ENCODE measurements around the gene NLE1.

NLE1 gene

DNA sequence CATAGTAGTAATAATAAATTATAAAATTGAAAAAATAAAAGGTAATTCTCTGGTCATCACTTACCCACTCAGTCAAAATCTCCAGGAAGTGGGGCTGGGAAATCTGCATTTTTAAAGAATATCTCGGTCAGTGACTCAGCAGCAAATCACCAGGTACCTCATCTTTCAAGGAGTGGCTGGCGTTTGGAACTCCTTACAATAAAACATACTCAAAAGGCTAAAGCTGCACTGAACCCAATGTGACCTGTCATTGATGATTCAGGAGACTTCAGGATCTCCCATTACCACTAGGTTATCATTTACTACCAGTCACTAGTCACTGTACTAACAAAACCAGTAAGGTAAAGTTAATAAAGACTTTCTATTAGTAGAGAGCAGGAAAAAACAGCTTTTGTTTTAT is 57.1 kb downstream of the NLE1 start:
- DNase-seq = no peak

DNA sequence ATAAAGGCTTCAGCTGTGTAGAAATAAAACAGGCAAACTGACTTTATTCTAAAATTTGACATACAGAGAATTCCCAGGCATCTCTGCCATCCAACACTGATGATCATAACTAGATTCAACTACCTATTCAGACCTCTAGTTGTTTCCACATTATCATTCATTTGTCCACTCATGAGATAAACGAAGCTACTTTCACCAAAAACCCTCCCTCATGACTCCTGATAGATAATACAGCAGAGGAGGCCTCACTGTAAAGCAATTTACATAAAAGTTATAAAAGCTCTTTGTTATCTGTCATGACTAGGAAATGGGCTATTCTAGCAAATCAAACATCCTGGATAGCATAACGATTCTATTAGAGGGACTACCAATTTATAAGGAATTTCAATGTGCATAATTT is 59.0 kb downstream of the NLE1 start:
- DNase-seq = no peak

DNA sequence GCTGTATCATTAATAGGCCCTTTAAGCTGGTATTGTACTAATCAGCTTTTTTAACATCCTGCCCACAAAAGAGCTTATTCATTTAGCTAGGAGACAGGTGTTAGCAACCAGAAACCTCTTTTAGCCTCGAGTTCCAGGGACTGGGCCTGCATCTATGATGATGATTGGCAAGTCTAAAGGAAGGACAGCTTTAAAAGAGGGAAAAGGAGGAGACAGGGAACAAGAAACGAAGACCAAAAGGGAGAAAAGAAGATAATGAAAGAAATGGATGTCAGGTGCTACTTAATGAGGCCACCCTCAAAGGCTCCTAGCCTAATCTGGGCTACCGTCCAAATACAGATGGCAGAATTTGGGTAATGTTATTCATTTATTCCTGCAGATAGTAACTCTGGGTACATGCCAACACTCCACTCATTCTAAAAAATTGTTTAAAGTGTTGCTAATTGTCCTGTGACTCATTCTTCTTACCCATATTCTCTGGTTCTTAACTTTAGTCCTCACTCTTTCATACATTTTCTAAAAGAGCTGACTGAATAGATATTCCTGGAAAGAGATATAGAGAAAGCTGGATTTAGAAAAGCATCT is 59.9 kb downstream of the NLE1 start:
- DNase-seq = peak; percentile 70

DNA sequence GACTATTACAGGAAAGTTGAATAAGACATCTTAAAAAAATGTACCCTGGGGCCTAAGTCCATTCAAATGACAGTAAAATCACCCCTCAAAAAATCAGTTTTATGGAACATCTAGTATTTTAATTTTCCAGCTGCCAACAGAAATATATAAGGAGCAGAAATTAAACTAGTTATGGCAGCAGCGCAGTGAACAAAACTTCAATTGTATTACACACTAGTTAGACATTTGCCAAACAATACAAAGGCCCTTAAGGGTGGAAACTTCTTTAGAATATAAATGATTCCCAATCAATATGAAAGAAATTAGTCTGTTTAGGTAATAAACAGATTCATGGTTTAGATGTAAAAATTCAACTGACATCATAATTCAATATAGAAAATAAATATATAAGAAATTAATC is 60.5 kb downstream of the NLE1 start:
- DNase-seq = no peak

DNA sequence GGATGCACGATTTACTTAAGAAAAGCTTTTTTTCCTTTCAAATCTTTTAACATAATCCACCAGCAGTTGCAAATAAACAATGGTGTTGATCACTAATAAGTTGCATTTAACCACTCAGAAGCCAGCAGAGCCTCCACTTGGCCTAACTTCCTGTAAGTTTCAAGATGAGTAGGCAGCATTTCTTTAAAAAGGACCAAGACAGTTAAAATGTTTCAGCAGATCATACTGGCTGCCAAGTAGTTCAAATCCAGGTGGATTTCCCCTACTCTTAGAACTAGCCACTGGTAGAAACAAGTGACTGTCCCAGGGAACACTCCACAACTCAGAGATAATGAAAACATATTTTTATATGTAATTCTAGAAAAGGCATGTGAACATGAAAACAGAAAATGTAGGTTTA is 61.6 kb downstream of the NLE1 start:
- DNase-seq = no peak

DNA sequence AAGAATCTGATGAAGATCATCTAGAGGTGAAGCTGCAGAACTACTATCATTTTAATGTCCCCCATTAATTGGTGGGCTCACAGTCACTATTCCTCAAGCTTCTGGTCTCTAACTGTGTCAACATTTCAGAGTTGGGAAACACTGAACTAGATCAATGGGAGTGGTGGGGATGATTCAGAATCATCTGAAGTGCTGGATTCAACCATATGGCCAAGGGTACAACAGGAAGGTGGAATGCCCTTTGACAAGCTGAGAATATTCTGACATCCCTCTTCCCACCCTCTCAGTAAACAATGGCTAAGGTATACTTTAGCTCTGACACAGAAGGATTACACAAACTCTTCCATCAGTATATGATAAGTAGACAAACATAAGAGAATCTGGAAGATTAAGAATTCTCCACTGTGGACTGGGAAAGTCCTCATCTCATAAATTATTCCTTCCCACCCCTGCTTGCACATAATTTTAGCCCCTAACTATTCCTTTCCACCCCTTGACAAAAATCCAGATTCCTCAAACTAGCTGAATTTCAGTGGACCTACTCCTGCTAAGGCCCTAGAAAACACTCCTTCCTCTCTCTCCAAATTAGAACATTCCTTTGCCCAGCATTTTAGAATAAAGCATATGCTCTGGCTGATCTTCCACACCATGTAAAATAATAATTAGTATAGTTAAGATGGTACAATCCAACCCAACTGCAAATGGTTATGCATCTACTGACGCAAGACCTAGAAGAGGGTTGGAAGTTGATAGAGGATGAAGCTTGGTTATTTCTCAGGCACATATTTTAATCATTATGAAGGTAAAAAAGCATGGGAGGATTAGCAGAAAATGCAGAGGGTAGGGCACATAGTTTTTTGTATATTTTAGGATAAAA is 62.3 kb downstream of the NLE1 start:
- no peak for DNase-seq
